T-helper 22 cell (primary cell): ENCODE measurements around the gene TNNI2.
A peak's percentile ranks its signal among the peaks of the same experiment; 100 is the strongest.
"Not testable (repeated sequence)": the region's sequence is repeated elsewhere in the genome, so short reads cannot be mapped to it uniquely, and the experiment has no call there.

Source experiments
- DNase-seq: peaks from one replicate; pipeline ENCODE4 v3.0.0-alpha.2; 2020; ENCODE audit warnings: low read depth

The TNNI2 gene

DNA sequence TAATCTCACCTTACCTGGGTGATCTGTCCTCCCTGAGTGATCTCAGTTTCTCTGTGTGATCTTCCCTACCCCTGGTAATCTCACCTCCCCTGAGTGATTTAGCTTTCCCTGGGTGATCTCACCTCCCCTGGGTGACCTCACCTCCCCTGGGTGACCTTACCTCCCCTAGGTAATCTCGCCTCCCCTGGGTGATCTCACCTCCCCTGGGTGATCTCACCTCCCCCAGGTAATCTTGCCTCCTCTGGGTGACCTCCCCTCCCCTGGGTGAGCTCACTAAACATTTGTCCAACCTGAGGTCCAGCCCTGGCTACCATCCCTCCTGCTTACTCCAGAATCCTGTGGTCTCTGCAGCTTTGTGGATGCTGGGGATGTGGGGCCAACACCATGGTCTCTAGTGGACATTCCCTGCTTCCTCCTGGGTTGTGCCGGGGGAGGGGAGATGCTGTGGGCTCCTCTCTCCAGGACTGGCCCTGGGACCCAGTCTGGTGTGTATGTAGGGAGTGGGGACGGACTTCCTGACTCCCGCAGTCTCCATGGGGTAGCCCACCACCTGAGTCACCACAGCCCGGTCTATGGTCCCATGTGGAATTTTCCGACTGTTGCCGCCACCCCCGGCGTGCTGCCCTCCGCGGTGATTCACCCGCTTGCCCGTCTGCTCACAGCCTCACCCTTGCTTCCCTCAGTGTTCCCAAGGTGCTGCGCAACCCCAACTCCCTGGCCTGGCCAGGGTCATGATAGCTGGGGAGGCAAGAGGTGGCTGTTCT lies 24.0 kb downstream of the TNNI2 start:
- DNase-seq: no peak

DNA sequence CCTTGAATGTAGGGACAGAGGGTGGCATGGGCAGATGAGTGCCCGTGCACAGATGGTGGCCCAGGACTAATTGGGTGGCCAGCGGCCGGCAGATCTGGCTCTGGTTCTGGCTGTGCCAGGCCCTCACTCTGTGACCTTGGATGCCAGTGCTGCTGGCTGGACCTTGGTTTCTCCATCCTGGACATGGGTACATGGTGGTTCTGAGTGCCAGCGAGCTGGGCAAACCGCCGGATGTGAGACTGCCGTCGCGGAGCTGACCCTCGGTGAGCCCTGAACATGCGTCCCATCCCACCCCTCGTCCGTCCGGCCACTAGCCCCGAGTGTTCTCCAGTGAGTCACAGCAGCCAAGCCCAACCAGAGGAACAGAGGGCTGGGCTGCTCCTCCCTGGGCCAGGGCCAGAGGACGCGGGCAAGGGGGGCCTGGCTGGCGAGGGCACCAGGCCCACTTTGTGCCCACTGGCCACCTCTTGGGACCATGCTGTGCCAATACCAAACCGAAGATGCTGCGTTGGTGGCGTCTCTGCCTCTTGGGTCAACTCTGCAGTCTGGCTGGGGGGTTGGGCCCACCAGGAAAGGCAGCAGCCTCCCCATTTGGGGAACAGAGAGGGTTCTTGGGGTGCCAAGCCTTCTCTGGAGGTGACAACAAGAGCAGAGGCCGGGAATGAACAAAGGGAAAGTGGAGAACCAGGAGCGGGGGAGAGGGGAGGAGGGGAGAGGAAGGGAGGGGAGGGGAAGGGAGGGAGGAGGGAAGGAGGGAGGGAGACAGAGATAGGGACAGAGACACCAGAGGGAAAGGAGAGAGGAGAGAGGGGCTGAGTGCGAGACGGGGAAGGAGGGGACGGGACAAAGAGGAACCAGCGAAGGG lies 24.8 kb downstream of the TNNI2 start:
- no peak for DNase-seq

DNA sequence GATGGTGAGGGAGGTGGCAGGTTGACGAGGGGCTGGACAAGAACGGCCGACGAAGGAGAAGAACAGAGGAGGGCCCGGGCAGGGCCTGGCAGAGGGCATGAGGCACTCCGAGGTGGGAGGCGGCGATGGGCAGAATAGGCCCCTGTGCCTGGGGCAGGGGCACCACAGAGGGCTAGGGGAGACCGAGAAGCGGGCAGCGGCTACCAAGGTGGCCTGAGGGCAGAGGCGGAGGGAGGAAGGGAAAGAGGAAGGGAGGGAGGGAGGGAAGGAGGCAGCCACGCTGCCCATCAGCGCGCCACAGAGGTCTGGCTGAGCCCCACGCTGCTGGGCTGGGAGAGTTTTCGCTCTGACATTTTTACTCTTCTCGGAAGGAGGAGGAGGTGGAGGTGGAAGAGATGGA lies 25.4 kb downstream of the TNNI2 start:
- DNase-seq: no peak

DNA sequence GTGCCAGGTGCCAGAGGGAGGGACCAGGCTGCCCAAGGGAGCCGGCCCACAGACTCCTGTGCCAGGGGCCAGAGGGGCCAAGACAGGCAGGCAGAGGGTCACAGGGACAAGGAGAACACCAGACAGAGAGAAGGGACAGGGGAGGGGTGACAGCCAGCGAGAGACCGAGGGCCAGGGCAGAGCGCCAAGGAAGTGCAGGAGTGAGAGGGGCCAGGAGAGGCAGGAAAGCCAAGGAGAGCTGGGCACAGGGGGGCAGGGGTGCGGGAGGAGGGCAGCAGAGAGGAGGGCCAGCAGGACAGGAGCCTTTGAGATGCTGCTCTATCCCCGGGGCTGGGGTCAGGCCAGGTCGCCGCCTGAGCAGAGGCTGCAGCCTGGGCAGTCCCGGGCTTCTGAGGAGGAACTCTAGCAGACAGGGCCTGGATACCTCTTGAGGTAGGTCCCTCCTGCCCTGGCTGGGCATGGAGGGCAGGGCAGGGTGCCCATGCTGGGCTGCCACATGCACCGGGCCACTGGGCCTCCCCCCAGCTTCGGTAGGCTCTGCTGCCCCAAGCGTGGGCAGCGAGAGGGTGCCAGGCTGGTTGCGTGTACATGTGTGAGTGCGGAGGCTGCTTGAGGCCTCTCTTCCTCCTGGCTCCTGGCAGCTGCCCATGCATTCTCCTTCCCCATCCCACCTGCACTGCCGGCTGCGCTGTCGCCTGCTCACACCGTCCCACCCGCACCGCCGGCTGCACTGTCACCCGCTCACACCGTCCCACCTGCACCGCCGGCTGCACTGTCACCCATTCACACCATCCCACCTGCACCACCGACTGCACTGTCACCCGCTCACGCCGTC lies 26.3 kb downstream of the TNNI2 start:
- no peak for DNase-seq

DNA sequence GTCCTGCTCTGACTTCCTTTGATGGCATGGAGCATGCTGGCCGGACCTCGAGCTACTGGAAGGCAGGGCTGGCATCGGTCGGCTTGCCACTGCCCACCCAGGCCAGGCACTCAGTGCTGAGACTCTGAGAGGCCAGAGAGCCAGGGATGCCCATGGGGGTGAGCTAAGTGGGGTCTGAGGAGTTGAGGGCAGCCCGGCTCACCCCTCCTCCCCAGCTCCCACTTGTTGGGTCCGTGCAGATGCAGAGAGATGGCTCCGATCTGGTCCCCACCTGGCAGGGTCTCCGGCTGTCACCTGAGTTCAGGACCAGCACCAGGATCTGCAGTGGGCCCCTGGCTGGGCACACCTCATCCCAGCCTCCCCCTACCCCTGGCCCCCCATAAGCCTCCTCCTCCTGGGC lies 27.4 kb downstream of the TNNI2 start:
- no peak for DNase-seq

DNA sequence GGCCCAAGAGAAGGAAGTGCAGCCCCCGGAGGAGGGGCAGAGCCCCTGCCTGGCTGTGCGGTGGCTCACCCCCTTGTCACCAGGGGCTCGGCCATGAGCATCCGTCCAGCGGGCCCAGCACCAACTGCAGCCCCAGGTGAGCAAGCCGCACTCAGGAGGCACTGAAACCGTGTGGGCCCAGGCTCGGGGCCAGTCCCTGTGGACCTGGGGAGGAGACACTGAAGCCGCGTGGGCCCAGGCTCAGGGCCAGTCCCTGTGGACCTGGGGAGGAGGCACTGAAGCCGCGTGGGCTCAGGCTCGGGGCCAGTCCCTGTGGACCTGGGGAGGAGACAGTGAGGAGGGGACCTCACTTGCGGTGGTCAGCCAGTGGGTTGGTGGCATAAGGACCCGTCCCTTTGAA lies 28.0 kb downstream of the TNNI2 start:
- no peak for DNase-seq

DNA sequence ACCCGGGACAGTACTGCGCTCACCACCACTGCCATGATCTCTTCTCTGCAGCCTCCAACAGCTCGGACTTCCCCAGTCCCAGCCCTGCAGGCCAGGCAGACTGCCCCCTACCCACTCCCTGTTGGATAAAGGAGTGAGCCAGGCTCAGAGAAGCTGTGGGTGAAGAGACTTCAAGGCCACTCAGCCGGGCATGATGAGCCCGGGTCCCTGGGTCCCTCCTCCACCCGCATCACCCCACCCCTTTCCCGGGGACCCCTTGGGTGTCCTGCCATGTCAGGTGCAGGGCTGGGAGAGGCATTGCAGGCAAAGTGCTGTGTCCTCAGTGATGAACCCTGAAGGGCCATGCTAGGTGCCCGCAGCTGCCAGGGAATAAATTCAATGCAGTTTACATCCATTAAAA lies 28.6 kb downstream of the TNNI2 start:
- no peak for DNase-seq

DNA sequence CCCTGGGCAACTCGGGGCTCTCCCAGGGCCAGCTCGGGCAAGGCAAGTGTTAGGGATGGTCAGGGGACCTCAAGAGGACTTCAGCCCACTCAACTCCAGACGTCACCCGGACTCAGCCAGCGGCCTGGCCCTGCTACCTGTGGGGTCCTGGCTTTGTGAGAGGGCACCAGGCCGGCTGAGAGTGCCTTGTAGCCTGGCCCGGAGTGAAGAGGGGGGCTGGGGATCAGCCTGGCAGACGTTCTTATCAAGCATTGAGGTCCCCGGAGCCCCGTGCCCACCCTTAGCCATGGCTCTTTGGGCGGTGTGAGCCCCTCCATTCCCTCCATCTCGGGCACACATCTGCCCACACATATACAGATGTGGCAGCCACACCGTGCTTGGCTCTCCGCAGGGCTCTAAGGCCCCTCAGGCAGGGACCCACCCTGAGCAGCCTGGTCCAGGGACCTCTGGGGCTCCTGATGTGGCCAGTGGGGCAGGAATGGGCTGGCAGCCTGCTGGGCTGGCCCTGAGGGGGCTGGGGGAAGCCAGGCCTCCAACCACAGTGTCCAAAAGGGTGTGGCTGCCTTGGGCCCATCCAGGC lies 29.4 kb downstream of the TNNI2 start:
- DNase-seq: no peak

DNA sequence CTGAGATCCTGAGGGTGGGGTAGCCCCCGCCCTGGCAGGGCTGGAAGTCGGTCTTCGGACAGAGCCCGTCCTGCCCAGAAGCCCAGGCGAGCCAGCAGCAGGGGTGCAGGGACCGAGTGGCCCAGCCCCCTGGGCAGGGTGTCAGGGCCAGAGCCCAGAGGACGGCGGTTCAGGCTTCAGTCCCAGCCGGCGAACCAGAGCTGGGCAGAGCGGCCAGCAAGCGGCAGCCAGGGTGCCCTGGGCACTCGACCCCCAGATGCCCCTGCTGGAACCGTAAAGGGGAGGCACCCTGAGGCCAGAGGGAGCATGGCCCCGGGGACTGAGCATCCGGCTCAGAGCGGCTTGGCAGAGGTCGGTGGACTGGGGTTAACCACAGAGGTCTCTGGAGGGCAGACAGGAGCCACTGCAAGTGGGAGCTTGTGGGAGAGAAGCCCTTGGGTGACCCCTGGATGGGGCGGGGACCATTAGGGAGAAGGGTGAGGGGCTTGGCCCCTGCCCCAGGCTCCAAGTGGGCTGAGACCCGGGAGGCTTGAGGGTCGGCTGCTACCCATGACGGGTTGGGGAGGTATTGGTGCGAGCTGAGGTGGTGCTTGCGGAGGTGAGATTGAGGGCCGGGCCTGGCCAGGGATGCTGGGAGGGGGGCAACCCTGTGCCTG lies 30.0 kb downstream of the TNNI2 start:
- DNase-seq: no peak

DNA sequence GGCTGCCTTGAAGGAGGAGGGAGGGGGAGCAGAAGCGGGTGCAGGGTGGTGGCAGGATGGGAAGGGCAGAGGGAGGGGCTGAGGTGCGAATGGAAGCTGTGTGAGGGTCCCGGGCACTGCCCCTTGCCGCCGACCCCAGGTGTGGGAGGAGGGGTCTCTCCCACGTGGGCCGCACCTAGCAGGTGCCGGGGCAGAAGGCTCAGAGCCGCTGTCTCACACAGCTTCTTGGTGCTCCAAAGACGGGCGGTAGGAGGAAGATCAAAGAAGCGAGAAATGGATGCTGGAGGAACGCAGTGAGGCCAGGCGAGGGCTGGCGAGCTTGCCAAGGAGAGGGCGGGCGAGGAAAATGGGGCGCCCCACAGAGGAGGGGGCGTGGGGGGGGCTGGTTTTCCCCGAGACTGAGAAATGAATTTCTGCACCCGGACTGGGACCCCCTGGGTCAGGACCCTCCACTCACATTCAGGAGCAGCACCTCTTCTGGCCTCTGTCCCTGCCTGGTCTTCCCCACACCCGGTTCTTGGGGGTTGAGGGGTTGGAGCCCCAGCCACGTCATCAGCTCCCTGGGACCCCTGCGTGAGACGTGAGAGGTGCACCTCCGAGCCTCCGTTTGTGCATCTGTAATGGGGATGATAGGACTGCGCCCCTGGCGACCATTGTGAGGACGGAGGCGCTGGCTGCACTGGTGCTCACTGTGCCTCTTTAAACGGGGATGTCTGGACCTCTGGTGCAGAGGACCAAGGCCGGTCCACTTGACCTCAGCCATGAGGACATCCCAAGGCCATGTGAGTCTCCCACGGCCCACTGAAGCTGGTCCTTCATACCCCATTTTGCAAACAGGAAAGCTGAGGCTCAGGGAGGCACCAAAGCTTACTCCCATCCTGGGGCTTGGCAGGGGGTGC lies 30.9 kb downstream of the TNNI2 start:
- no peak for DNase-seq

DNA sequence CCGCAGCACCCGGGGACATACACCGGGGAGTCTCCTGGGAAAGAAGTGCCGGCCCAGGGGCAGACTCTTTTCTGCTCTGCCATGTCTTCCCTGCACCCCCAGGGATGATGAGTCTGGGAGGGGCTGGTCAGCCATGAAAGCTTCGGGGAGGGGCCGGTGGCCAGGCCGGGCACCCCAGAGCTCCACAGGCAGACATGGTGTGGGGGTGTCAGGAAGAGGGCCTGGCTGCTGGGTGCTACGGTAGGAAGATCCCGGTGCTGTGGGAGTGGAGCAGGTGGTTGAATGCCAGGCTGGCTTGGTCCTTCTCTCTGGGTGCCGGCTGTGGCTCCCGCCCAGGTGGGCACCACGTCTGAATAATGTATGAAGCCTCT lies 31.5 kb downstream of the TNNI2 start:
- DNase-seq: no peak

DNA sequence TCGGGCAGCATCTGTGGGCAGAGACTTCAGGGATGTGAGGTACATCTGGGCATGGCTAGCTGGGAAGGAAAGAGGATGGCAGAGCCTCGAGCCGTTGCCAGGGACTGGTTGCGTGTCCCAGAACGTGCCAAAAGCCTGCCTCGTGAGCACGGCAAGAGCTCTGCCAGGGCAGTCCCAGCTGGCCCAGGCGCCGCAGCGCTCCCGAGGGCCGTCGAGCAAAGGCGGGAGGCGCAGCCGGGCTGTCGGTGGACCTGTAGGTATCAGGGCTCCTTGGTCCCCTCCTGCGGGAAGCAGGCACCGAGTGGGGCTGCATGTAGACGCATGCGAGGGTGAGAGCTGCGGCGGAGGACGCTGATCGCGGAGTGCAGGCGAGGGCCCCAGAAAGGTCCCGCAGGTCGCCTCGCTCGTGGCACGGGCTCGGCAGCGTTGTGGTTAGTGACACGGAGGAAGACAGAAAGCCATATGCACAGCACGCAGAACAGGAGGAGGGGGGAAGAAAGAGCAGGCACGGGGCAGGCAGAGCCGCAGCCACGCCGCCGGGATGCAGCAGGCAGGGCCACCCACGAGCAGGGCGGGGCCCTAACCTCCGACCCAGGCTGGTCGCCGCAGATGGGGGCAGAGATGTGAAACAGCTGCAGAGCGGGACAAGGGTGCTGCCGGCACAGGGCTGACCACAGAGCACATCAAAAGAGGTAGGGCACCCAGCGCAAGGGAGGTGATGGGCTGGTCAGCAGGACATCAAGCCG lies 32.1 kb downstream of the TNNI2 start:
- peak; percentile 43 for DNase-seq

DNA sequence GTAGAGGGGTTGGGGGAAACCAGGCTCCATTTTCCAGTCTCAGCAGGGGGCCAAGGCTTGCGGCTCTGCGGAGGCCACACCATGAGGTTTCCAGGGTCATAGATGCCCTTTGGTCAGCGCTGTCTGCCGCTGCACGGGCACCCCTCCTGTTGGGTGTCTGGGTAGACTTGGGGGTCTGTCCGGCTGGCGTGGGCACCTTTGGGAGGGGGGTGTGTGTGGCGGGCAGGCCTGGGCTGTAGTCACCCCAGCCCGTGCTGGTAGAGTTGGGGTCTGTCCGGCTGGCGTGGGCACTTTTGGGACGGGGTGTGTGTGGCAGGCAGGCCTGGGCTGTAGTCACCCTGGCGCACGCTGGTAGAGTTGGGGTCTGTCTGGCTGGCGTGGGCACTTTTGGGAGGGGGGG lies 32.8 kb downstream of the TNNI2 start:
- DNase-seq: no peak

DNA sequence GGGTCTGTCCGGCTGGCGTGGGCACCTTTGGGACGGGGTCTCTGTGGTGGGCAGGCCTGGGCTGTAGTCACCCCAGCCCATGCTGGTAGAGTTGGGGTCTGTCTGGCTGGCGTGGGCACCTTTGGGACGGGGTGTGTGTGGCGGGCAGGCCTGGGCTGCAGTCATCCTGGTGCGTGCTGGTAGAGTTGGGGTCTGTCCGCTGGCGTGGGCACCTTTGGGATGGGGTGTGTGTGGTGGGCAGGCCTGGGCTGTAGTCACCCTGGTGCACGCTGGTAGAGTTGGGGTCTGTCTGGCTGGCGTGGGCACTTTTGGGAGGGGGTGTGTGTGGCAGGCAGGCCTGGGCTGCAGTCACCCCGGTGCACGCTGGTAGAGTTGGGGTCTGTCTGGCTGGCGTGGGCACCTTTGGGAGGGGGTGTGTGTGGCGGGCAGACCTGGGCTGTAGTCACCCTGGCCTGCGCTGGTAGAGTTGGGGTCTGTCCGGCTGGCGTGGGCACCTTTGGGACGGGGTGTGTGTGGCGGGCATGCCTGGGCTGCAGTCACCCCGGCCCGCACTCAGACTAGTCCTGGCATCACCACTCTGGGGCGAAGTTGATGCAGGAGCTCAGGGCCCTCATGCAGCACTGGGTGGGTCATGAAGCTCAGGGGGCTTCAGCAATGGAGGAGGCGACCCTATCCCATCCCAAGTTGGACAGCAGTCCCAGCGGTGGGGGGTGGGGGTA lies 33.6 kb downstream of the TNNI2 start:
- no peak for DNase-seq

DNA sequence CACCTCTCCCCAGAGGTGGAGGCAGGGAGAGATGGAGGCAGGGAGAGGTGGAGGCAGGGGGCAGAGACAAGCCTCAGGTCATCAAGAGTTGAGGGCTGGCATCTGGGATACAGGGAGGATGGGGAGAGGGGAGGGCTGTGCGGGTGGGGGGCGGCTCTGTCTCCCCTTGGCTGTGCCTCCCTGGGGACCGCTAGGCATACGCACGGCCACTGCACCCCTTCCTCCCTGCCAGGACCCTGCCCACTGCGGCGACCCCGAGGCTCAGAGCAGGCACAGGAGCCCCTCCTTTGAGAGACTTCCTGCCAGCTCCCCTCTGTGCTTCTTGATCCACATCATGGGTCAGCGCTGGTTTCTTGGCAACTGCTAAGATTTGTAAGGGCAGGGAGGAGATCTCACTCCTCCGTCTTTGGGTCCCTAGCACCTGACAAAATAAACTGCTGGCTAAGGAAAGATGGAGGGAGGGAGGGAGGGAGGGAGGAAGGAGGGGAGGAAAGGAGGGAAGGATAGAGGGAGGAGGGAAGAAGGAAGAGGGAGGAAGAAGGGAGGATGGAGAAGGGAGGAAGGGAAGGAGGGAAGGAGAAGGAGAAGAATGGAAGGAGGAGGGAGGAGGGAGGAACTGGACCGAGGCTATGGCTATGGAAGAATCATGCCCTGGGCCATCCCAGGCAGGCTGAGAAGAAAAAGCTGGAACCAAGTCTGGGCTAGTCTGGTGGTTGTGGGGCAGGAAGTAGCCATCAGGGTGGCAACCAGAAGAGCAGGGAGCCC lies 34.4 kb downstream of the TNNI2 start:
- no peak for DNase-seq

DNA sequence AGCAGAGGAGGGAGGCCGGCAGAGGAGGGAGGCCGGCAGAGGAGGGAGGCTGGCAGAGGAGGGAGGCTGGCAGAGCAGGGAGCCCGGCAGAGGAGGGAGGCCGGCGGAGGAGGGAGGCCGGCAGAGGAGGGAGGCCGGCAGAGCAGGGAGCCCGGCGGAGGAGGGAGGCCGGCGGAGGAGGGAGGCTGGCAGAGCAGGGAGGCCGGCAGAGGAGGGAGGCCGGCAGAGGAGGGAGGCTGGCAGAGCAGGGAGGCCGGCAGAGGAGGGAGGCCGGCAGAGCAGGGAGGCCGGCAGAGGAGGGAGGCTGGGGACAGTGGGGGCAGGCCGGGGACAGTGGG lies 35.0 kb downstream of the TNNI2 start:
- DNase-seq: not testable (repeated sequence)

DNA sequence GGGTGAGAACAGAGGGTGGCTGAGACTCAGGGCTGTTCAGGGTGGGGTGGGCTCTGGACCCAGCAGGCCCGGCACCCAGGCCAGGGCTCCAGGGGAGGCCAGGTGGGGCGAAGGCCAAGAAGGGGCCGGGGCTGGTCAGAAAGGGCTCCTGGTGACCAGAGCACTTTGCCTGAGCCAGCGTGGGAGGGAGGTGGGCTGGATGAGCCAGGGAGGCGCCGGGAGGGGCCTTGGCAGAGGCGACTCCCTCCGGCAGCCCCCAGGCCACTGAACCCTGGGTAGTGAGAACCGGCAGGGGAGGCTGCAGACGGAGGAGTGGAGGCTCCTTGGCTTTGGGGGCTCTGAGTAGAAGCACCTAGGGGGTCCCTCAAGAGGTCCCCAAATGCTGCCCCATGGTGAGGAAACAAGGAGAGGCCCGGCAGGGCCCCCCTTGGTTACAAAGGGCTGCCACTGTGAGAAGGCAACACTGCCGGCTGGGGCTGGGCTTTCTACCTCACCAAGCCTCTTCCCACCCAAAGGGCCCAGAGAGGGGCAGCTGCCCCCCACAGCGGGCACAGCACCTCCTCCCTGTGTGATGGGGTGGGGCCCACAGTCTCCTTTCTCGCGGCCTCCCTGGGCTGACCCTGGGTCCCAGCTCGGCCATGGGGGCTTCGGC lies 35.8 kb downstream of the TNNI2 start:
- not testable (repeated sequence) for DNase-seq
